Testis (tissue), 3 donors: ENCODE results near the gene CWC25. TPM values are rescaled to one million over a fixed set of nuclear protein-coding genes. Genes with fewer than 3 reads are reported as not detected.

Source experiments
- DNase-seq: peaks from one replicate; pipeline ENCODE4 v3.0.0-alpha.2; 2019
- H3K27ac ChIP-seq, 2 donors: fragments of 200-600 bp; sonication (generic); one replicate each; pipeline ENCODE4 v1.5.1; 2019
- H3K27me3 ChIP-seq: fragments of 200-600 bp; sonication (generic); one replicate; pipeline ENCODE4 v1.5.1; 2019
- H3K36me3 ChIP-seq: fragments of 200-600 bp; sonication (generic); one replicate; pipeline ENCODE4 v1.5.1; 2017; ENCODE audit warnings: low read depth; ENCODE audit errors: missing control alignments
- H3K4me1 ChIP-seq: fragments of 200-600 bp; sonication (generic); one replicate; pipeline ENCODE4 v1.5.1; 2019
- H3K4me3 ChIP-seq, 2 donors: fragments of 200-600 bp; sonication (generic); one replicate each; pipeline ENCODE4 v1.5.1; 2017 to 2019
- H3K9me3 ChIP-seq: fragments of 200-600 bp; sonication (generic); one replicate; pipeline ENCODE4 v1.5.1; 2017
- CTCF ChIP-seq, 3 experiments: fragments of 450-650 bp in 2 of 3; fragments of 200-600 bp in 1 of 3; sonication (generic) in 1 of 3; IDR thresholded peaks; one replicate each; pipeline ENCODE4 v1.5.1; 2016 to 2019; ENCODE audit warnings: antibody characterized with exemption in 3 of 3, mild to moderate bottlenecking in 2 of 3, moderate library complexity in 1 of 3
- POLR2A ChIP-seq: fragments of 450-650 bp; IDR thresholded peaks from one replicate; pipeline ENCODE4 v1.6.1; 2017; ENCODE audit warnings: antibody characterized with exemption, mild to moderate bottlenecking, moderate library complexity
- WGBS, 2 donors: methylation state at CpG; one replicate each; pipeline ENCODE4 v1.1.5; 2018; 5-methylcytosine and 5-hydroxymethylcytosine counted together
- intact Hi-C: fragments of 100-400 bp; cut with DNase I; formaldehyde crosslinking; loops from one replicate; pipeline ENCODE4 v1.15.1; 2023; ENCODE audit warnings: low total_unique reads
- polyA plus RNA-seq: library from polyadenylated mRNA; stranded (reverse); fragments of 350-450 nt; fragmentation: Illumina TruSeq; extraction: RNeasy Lipid Tissue Mini Kit (QIAGEN cat#74804); gene quantifications from one replicate; pipeline ENCODE4 v1.2.3, GENCODE V29; 2014; ENCODE audit warnings: low read depth, low replicate concordance; ENCODE audit not compliant: insufficient read depth
- total RNA-seq, 2 donors: library from RNA; depleted of rRNA; stranded (reverse); fragments of >200 nt; gene quantifications; one replicate each; pipeline ENCODE4 v1.2.3, GENCODE V29; 2016

CWC25 gene
- total and polyA plus RNA-seq, 3 donors from 2014 or later: 23.9 to 67.1 (median 41.9) TPM

- no peaks in the 10 kb centered on the region for H3K36me3 ChIP-seq
- intact Hi-C loops: no loop called here
- 78 to 100% methylated on average over 4 to 6 of the region's 6 CpGs for WGBS, 2 donors
These were observed 38.7 kb downstream of the CWC25 start for GRCh38 chr17:38786372-38786771.

GRCh38 chr17:38783227-38783626, 41.9 kb downstream of the CWC25 start:
- Histone ChIP-seq H3K36me3 (no peaks in the 10 kb centered on the region), H3K27ac (no peak overlapping the region), H3K27me3 (no peaks in the 10 kb centered on the region), H3K4me3 (no peak overlapping the region), H3K4me1 (no peaks in the 10 kb centered on the region), H3K9me3 (no peaks in the 10 kb centered on the region)
- no peak for DNase-seq
- TF ChIP-seq CTCF (IDR thresholded peaks at IDR 0.05) (no peak), POLR2A (no peak)
- WGBS, 2 donors: 89 to 96% methylated on average over 3 of the region's 3 CpGs
- intact Hi-C loops: no loop called here

More at GRCh38 chr17:38786372-38786771, 38.7 kb downstream of the CWC25 start:
- no peaks in the 10 kb centered on the region for H3K4me1 ChIP-seq
- TF ChIP-seq POLR2A (no peak), CTCF (IDR thresholded peaks at IDR 0.05) (no peak)
- no peak for DNase-seq
- H3K27ac ChIP-seq: no peak overlapping the region
- no peaks in the 10 kb centered on the region for H3K9me3 ChIP-seq
- H3K4me3 ChIP-seq: no peak overlapping the region
- H3K27me3 ChIP-seq: no peaks in the 10 kb centered on the region

- Histone ChIP-seq H3K4me1 (no peaks in the 10 kb centered on the region), H3K27ac (no peak overlapping the region), H3K4me3 (no peak overlapping the region), H3K36me3 (no peaks in the 10 kb centered on the region), H3K9me3 (no peaks in the 10 kb centered on the region), H3K27me3 (no peaks in the 10 kb centered on the region)
- no peak for DNase-seq
- no peak for TF ChIP-seq POLR2A
- WGBS, 2 donors: 91% methylated on average over 23 of the region's 23 CpGs
- intact Hi-C loops: no loop called here
These were observed 45.0 kb downstream of the CWC25 start for GRCh38 chr17:38779965-38780752.

GRCh38 chr17:38777641-38778250, 47.4 kb downstream of the CWC25 start:
- Histone ChIP-seq H3K4me1 (no peaks in the 10 kb centered on the region), H3K27me3 (no peaks in the 10 kb centered on the region), H3K9me3 (no peaks in the 10 kb centered on the region), H3K27ac (no peak overlapping the region), H3K4me3 (no peak overlapping the region), H3K36me3 (no peaks in the 10 kb centered on the region)
- no peak for TF ChIP-seq CTCF (IDR thresholded peaks at IDR 0.05)
- WGBS, 2 donors: 85% methylated on average over 6 to 7 of the region's 7 CpGs
- no peak for DNase-seq
- intact Hi-C loops: no loop called here

GRCh38 chr17:38773258-38773657, 51.9 kb downstream of the CWC25 start:
- Histone ChIP-seq H3K36me3 (no peaks in the 10 kb centered on the region), H3K4me1 (no peaks in the 10 kb centered on the region), H3K9me3 (no peaks in the 10 kb centered on the region), H3K27ac (no peak overlapping the region), H3K4me3 (no peak overlapping the region), H3K27me3 (no peaks in the 10 kb centered on the region)
- intact Hi-C loops: no loop called here
- DNase-seq: no peak
- TF ChIP-seq CTCF (IDR thresholded peaks at IDR 0.05) (no peak), POLR2A (no peak)
